NT2/D1 (cell line): ENCODE measurements around the gene EPHA7.

Experiments used
- SUZ12 ChIP-seq: IDR thresholded peaks from 2 replicates; pipeline ENCODE4 v1.6.1; 2011; ENCODE audit not compliant: insufficient read length, insufficient read depth; ENCODE audit errors: extremely low read depth
- YY1 ChIP-seq: IDR thresholded peaks from 2 replicates; pipeline ENCODE4 v1.6.1; 2011; ENCODE audit not compliant: insufficient read length, insufficient read depth
- ZNF274 ChIP-seq: IDR thresholded peaks from 2 replicates; pipeline ENCODE4 v1.6.1; 2011; ENCODE audit warnings: mild to moderate bottlenecking, low read depth, low read length

- no peak for TF ChIP-seq SUZ12
- no peak for TF ChIP-seq ZNF274
- no peak for TF ChIP-seq YY1
Measured at GRCh38 chr6:93389192-93389591, 30.2 kb downstream of the EPHA7 start.
